ENCODE measurements around the gene UGGT1.

DNA sequence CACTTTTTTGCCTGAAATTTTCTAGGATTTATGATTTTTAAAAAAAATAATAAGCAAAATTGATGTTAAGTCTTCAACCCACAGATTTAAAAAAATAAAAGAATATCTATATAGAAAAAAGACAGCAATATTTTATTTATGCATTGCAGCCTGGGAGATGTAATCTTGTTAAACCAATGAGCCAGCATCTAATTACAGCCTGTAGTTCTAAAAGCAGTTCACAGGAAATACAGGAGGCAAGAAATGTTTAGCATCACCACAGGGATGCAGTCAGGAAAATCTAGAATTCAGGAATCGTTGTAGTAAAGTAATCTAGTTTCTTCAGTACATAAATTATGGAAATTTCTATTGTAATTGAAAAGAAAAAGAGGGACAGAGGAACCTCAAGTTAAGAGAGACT is 17.2 kb downstream of the UGGT1 start:
- TF ChIP-seq EZH2 (IDR thresholded peaks at IDR 0.05; ENCODE audit: low read depth, unreplicated experiment) (no peak), CTCF (conservative IDR thresholded peaks at IDR 0.05; ENCODE audit: low read depth in 2 of 2) (no peak), EZH2phosphoT487 (IDR thresholded peaks at IDR 0.05; ENCODE audit: unreplicated experiment) (no peak), CREB1 (CRISPR knock-in tag; IDR thresholded peaks at IDR 0.05; ENCODE audit: low read depth) (no peak), POLR2AphosphoS5 (IDR thresholded peaks at IDR 0.05; ENCODE audit: low read depth) (no peak), REST (IDR thresholded peaks at IDR 0.05; ENCODE audit: unreplicated experiment) (no peak), ZNF114 (CRISPR knock-in tag; IDR thresholded peaks at IDR 0.05) (no peak), JUNB (IDR thresholded peaks at IDR 0.05; ENCODE audit: unreplicated experiment) (no peak), NANOG (IDR thresholded peaks at IDR 0.05; ENCODE audit: borderline replicate concordance) (no peak), STAT1 (IDR thresholded peaks at IDR 0.05; ENCODE audit: unreplicated experiment) (no peak), ETS1 (IDR thresholded peaks at IDR 0.05) (no peak), ZNF462 (CRISPR knock-in tag; IDR thresholded peaks at IDR 0.05) (no peak), ZNF331 (CRISPR knock-in tag; IDR thresholded peaks at IDR 0.05; ENCODE audit: low read depth) (no peak)
